NCI-H748 (cell line): ENCODE measurements around the gene TP53AIP1.
"Not testable (repeated sequence)": the region's sequence is repeated elsewhere in the genome, so short reads cannot be mapped to it uniquely, and the experiment has no call there.

Experiments
- DNase-seq: peaks from one replicate; lab custom pipeline; 2025; ENCODE audit not compliant: unreplicated experiment; lab: John Stamatoyannopoulos, UW

Gene TP53AIP1

DNA sequence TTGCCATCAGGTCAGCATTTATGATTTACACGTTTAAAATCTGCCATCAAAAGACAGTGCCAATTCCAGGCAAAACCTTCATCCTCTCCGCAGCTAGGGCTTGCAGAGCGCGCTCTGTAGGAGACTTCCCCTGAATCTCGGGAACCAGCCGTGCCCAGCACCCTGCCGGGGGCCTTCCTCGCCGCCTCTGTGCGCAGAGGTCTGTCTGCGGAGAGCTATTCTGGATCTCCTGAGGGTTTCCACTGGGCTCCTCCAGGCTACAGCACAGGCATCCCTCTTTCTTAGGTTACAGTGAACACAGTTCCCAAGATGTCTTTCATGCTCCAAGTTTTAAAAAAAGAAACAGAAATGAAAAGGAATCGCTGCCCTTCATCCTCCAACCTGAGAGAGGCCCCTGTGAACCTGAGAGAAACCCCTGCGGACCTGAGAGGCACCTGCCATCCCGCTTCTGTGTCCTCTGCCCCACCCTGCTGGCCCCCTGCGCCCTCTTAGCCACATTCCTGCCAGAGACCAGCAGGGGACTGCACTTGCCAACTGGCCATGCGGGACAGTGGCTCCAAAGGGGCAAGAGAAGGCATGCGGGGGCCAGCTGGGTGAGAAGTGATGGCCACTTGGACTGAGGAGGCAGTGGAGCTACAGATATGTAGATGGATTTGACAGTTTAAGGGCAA lies 16.1 kb downstream of the TP53AIP1 start:
- DNase-seq = no peak

DNA sequence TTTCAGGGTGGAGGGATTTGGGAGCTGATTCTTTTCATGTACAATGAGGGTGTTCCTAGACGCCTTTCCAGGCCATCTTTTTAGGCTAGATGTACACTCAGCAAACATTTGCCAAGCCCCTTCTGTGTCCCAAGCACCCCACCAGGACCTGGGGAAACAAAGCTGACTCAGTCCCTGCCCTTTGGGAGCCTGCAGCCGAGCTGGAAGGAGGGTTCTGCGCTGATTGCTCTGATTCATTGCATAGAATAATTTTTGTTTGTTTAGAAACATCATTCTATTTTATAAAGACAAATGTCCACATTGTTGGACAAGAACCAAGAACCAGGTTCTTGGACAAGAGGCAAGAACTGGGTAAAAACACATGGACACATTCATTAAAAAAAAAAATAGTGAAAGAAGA lies 16.7 kb downstream of the TP53AIP1 start:
- DNase-seq = no peak

DNA sequence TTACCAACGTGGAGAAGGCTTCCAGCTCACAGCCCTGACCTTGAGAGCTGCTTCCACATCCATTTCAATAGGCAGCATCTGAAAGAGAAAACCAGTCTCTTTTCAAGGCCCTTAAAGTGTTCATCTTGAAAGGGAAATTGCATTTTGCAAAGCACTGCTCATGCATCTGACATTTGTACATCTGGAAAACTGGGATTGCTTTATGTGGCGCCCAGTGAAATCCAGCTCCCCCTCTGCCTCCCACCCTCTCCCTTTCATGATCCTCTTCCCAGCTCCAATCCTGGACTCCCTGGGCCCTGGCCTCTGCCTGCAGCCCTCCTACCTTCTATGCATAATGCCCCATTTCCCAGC lies 17.4 kb downstream of the TP53AIP1 start:
- DNase-seq = no peak

DNA sequence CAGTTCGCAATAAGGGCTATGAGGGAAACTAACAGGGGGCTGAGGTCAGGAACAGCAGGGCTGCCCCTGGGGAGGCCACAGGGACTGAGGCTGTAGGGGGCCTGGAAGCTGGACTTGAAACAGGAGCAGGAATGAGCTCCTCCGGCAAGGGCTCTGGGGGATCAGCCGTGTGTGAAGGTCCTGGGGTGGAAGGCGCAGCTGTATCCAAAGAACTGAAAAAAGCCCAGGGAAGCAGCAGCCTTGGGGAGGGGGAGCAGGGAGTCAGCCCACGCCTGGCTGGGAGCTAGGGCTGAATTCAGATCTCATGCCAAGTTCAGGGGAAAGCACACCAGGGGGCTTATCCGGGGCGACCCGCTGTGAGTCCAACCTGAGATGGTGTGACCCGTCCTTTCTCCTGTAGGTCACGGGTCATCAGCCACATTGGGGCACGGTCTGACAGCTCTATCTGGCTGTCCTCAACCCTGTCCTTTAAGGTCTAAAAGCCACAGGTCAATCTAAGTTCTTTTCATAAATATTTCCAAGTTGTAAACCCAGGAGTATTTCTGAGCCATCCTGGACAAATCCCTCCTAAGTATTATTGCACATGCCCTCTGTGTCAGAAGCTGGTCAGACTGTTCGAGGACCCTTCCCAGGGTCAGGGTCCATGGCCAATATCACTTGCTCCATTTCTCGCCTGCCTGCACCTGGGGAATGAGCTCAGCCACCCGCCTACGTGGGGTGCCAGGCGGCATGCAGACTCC lies 18.0 kb downstream of the TP53AIP1 start:
- no peak for DNase-seq

DNA sequence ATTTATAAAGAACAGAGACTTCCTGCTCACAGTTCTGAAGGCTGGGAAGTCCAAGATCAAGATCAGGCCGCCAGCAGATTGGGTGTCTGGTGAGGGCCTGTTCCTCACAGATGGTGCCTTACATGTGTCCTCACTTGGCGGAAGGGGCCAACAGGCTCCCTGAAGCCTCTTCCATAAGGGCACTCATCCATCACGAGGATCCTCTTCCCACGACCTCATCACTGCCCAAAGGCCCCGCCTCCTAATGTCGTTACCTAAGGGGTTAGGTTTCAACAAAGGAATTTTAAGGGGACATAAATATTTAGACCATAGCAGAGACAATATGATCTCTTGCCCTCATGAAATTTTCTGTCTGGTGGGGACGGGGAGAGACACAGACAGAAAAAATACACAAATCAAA lies 18.6 kb downstream of the TP53AIP1 start:
- DNase-seq = no peak

DNA sequence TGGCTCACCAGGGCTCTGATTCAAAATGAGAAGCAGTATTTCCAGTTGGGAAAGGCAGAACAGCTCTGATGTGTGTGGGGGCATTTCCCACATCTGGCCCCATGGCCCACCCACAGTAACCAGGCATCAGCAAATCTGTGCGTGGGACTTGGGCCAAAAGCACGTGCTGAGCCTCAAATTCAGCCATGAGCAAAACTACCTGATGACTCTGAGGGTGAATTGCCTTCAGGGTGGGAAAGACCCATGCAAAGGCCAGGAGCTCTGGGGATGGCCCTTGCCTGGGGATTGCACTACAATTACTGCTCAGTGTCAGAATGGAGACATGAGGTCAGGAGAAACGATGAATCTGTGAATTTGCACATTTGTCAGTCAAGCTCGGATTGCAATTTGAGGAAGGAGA lies 20.9 kb downstream of the TP53AIP1 start:
- no peak for DNase-seq

DNA sequence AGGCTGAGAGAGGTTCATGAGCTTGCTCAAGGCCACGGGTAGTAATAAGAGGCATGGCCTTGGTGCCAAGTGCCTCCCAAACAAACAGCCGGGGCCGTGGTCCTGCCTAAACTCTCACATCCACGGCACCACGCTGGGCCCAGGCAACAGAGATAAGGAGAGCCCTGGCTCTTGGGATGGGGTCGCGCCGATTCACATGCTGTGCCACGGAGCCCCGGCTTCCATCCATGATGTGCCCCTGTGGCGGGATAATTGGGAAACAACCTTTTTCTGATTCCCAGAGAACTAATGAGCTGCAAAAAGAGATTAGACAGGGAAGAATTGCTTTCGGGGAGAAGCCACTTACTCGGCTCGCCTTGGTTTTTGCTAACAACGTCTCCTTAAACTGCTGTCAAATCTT lies 22.0 kb downstream of the TP53AIP1 start:
- DNase-seq = no peak

DNA sequence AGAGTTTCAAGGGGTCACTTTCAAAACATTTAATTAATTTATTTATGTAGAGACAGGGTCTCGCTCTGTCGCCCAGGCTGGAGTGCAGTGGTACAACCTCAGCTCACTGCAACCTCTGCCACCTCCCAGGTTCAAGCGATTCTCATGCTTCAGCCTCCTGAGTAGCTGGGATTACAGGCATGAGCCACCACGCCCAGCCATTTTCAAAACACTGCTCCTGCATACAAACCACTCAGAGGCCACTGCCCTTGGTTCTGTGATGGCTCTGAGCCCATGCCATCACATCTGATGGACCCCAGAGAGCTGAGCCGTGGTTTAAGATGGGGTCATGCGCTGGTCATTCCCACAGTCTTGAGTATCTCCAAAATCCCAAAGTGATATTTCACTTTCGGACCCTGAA lies 23.0 kb downstream of the TP53AIP1 start:
- DNase-seq = not testable (repeated sequence)

DNA sequence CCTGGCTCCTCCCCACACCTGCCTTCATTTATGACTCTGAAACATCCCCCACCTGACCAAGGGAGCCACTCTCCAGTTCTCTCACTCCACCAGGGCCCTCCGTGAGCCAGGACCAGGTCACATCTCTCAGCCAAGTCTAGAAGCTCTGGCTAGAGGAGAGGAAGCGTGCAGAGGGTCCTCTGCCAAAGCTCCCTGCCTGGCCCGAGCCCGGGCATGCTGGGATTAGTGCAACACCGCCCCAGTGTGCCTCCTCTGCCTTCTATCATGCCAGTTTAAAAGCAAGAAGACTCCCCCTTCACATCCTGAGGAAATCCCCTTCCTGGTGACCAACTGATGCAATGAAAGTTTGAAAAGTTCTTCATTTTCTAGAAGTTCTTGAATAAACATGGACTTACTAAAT lies 23.5 kb downstream of the TP53AIP1 start:
- no peak for DNase-seq

DNA sequence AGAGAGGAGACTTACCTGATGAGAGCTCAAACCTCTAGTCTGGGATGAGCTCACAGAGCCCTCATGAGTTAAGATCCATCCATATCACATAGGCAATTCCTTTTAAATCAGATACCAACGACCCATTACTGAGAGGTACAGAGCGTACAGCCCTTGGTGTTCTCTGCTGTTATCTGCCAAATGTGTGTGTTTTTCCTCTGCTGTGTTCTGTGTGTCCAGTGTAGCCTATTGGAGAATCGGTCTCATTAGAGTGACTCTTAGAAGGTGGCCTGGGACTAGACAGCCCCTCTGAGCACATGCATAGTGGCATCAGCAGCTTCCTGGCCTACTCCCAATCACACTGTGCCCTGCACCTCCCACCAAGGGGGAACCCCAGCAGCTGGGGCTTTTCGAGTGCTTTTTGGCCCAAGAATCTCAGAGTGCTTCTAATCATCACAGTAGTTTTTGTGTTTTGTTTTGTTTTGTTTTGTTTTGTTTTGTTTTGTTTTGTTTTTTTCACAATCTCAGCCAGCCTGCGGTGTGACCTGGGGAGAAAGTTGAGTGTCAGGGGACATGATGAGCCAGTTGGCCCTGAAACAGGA lies 25.4 kb downstream of the TP53AIP1 start:
- DNase-seq = no peak

DNA sequence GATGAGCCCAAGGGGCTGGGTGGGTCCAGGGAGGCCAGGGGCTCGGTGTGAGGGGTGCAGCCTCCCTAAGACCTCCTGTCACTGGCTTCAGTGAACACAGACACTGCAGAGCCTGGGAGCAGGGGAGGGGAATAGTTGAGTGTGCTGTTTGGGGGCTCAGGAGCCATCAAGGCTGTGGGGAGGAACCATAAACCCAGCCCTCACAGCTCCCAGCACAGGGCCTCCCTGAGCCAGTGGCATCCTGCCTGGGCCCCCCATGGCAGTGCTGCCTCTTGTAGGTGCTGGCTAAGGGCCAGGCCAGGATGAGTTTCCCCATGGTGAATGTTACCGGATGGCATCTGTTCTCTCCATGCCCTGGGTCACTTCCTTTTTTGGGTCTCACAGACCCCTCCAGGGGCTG lies 26.0 kb downstream of the TP53AIP1 start:
- no peak for DNase-seq

DNA sequence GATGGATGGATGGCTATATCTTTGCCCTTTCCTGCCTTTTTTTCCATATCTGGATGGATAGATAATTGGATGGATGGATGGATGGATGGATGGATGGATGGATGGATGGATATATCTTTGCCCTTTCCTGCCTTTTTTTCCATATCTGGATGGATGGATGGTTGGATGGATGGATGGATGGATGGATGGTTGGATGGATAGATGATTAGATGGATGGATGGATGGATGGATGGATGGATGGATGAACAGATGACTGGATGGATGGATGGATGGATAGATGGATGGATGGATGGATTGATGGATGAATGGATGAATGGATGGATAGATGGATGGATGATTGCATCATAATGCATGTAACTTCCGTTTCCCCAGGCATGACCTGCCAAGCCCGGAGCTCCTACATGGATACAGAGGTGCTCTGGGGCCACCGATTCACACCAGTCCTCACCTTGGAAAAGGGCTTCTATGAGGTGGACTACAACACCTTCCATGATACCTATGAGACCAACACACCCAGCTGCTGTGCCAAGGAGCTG lies 26.6 kb downstream of the TP53AIP1 start:
- DNase-seq = no peak

DNA sequence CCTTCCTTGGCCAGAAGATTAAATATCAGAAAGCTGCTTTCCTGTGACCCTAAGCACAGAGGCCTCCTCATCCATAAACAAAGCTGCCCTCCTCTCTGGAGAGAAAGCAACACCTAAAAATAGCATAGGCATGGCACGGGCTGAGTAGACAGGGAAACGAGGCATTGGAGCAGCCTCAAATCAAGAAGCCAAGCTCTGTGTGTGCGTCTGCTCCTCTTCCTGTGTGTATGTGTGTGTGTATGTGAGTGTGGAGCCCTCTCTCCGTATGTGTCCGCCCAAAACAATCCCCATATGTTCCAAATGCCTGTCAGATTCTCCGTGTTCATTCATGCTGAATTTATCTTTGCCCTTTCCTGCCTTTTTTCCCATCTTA lies 27.5 kb downstream of the TP53AIP1 start:
- no peak for DNase-seq

DNA sequence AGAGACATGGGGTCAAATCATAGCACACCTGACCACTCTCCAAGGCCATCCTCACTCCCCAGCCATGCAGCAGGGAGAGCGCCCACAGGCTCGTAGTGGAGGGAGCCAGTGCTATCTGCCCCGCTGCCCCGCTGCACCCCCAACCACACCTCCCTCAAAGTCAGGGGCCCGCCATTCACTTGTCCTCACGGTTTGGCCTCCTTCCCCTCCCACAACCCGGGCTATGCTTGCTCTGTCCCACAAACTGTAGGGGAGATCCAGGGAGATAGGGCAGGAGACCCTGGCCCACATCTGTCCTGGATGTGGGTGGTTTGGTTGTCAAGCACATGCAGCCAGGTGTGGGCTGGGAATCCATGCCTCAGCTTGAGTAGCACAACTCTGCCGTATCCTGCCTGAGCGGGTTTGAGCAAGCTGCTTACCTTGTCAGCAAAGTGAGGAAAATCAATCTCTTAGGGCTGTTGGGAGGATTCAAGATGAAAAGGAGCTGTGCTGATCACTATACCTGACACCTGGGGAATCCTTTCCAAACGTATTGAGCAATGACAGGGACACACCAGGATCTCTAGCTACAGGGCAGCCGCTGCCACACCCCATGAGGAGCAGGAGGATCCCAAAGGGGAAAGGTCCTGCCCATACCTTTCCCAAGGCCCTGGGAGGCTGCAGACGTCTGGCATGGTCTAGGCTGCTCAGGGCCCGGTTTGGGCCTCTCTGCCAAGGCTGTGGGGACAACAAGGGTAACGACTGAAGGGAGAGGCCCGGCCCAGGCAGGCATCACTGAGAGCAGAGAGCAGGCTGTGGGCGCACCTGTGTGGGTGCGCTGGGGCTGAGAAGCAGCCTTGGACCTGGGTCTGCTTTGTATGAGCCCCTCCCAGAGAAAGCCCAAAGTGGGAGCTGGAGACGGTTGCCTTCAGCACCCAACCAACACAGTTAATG lies 28.2 kb downstream of the TP53AIP1 start:
- no peak for DNase-seq

DNA sequence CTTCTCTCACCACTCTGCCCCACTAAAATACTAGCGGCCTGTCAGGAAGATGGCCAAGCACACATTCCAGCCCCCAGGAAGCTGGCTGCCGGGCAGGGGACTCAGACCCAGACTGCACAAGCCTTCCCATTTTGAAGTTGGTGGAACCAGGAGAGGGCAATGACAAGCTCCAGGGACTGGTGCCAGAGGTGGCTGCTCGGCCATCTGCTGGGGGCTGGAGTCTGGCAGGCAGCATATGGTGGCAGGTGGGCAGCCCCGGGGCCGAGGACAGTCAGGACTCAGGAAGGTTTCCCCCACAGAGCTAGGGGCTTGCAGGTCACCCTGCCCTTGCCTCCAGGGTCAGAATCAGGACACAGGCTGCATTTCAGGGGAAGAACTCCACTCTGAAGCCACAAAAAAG lies 28.9 kb downstream of the TP53AIP1 start:
- DNase-seq = no peak

DNA sequence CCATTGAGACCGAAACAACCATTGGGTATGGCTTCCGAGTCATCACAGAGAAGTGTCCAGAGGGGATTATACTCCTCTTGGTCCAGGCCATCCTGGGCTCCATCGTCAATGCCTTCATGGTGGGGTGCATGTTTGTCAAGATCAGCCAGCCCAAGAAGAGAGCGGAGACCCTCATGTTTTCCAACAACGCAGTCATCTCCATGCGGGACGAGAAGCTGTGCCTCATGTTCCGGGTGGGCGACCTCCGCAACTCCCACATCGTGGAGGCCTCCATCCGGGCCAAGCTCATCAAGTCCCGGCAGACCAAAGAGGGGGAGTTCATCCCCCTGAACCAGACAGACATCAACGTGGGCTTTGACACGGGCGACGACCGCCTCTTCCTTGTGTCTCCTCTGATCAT lies 31.0 kb downstream of the TP53AIP1 start:
- DNase-seq = no peak

DNA sequence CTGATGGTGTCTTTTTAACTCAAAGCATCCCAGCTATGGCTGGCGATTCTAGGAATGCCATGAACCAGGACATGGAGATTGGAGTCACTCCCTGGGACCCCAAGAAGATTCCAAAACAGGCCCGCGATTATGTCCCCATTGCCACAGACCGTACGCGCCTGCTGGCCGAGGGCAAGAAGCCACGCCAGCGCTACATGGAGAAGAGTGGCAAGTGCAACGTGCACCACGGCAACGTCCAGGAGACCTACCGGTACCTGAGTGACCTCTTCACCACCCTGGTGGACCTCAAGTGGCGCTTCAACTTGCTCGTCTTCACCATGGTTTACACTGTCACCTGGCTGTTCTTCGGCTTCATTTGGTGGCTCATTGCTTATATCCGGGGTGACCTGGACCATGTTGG lies 31.4 kb downstream of the TP53AIP1 start:
- no peak for DNase-seq

DNA sequence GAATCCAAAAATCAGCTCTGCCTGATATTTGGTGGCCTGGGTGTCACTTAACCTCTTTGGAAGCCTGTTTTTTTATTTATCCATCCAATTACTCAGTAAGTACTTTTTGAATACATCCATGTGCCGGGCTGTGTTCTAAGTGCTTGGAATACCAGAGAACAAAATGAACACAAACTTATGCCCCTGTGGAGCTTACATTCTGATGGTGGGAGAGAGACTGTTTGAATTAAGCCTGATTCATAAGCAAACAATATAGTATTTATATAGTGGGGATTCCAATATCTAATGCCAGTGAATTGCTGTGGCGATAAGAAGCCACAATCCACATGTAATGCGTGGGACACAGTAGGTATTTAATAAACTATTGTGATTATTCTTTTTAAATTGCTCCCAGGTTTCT lies 32.1 kb downstream of the TP53AIP1 start:
- DNase-seq = no peak

DNA sequence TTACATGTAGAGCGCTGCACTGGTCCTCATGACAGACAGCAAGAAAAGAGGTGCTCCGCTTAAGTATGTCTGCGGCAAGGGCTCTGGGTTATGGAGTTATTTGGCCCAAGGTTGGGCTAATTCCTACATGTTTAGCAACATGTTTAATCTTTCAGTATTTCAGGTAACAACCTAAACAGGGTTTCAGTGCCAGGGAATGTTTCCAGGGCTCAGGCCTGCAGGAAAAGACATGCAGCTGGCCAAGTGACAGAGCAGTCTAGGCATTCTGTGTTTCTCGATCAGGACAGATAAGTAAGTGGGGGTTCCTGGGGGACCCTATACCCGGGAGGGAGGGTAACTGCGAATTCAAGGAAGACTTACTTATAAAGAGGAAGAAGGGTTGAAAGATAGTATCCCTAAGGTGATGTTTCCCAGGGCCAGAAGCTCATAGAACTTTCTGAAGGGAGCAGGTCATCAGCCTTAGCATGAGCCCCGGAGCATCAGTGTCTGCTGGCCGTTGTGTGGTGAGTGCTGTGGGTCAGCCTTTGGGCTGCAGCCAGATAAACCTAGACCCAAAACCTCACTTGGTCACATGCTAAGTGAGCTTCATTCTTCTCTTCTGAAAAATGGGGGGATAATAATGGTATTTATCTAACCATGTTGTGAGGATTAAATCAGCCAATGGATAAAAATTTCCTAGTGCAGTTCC lies 33.1 kb downstream of the TP53AIP1 start:
- no peak for DNase-seq

DNA sequence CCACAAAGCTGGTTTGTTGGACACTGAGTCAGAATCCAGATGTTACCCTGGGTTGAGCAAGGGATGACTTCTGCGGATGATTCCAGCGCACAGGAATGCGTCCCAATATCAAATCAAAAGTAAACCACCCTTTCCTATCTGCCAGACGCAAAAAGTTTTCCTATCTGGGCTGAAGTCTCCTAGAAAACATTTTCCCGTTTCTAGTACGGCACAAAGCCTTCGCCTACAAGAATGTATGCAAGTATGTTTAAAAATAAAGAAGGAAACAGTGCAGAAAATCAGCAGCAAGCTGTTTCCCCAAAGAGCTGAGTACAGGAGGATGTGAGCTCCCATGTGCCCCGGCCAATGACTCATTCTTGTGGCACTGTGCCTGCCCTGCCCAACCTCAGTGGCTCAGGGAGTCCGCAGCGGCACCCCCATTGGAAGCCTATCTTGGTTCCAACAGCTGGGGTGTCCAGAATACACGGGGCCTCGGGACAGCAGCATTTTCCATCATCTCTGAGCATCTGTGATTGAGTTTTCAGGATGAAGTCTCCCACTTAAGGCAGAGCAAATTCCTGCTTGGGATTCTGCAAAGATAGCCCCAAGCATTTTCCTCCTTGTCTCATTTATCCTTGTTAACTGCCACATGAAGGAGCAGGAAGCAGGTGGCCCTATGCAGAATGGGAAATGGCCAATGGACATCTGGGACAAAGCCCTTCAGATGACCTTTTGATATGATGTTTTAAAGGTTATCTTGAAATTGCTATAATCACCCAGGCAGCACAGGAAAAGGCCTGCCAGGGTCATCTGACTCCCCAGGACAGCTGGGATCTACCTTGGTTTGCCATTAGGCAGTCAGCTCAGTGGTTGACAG lies 34.1 kb downstream of the TP53AIP1 start:
- DNase-seq = no peak
